B cell (primary cell): Measurements from ENCODE around the gene HEXIM2. TPM values are rescaled to one million over a fixed set of nuclear protein-coding genes. Genes with fewer than 3 reads are reported as not detected.

Experiments used
- ATAC-seq: fragments of 200-7000 bp; cut with Tn5 transposase; one replicate; pipeline ENCODE4 v1.10.0; 2021; ENCODE audit warnings: low read depth, mild to moderate bottlenecking, moderate number of reproducible peaks, moderate library complexity
- CTCF ChIA-PET: fragments of 350-600 bp; sonication (Branson Sonifier 250); formaldehyde crosslinking; loops from one replicate; lab custom pipeline; 2021; ENCODE audit warnings: antibody characterized with exemption, inconsistent platforms; lab: Charles Lee
- POLR2A ChIA-PET: fragments of 350-600 bp; sonication (Branson Sonifier 250); formaldehyde crosslinking; loops from one replicate; lab custom pipeline; 2021; ENCODE audit warnings: antibody characterized with exemption; lab: Charles Lee
- DNase-seq: peaks from one replicate; pipeline ENCODE4 v3.0.0; 2013
- H2AFZ ChIP-seq: 2 replicates; pipeline ENCODE4 v1.6.1; 2012; ENCODE audit warnings: mild to moderate bottlenecking, low read depth, low read length; ENCODE audit not compliant: insufficient read depth, poor library complexity, severe bottlenecking
- H3K27ac ChIP-seq, 2 donors: 1 replicate in 1 of 2; 2 replicates in 1 of 2; pipeline ENCODE4 v1.5.1; 2012 to 2013; ENCODE audit warnings: low read length in 2 of 2, mild to moderate bottlenecking in 2 of 2, moderate library complexity in 1 of 2
- H3K27me3 ChIP-seq, 4 experiments: fragments of 200-600 bp in 1 of 4; sonication (generic) in 1 of 4; replicated peaks in 1 of 4; 1 replicate in 2 of 4; 2 replicates in 2 of 4; pipeline versions ENCODE4 v1.6.1 to v1.7.0; 2013 to 2016; ENCODE audit warnings: low read length in 3 of 4, mild to moderate bottlenecking in 2 of 4, mixed read lengths in 1 of 4, moderate library complexity in 1 of 4; ENCODE audit not compliant: insufficient read depth in 4 of 4, control insufficient read depth in 3 of 4; ENCODE audit errors: control extremely low read depth in 1 of 4
- H3K36me3 ChIP-seq, 2 experiments: replicated peaks in 1 of 2; 1 replicate in 1 of 2; 2 replicates in 1 of 2; pipeline versions ENCODE4 v1.6.1 to v1.7.1; 2013; ENCODE audit warnings: low read length in 1 of 2; ENCODE audit not compliant: insufficient read depth in 2 of 2, control insufficient read depth in 1 of 2; ENCODE audit errors: control extremely low read depth in 1 of 2, extremely low read depth in 1 of 2
- H3K4me1 ChIP-seq, 2 donors: fragments of 200-600 bp in 1 of 2; sonication (generic) in 1 of 2; 1 replicate in 1 of 2; 2 replicates in 1 of 2; pipeline versions ENCODE4 v1.5.1 to v1.6.1; 2013 to 2017; ENCODE audit warnings: low read length in 2 of 2; ENCODE audit not compliant: control insufficient read depth in 2 of 2, insufficient read depth in 2 of 2
- H3K4me2 ChIP-seq: replicated peaks from 2 replicates; pipeline ENCODE3; 2012; ENCODE audit warnings: mild to moderate bottlenecking, low read depth, low read length; ENCODE audit not compliant: poor library complexity, severe bottlenecking
- H3K4me3 ChIP-seq, 5 experiments: fragments of 200-600 bp in 1 of 5; sonication (generic) in 1 of 5; 1 replicate in 3 of 5; 2 replicates in 2 of 5; pipeline versions ENCODE4 v1.5.1 to v1.7.0; 2011 to 2016; ENCODE audit warnings: low read length in 4 of 5, mild to moderate bottlenecking in 4 of 5, low read depth in 2 of 5, control low read depth in 1 of 5, moderate library complexity in 1 of 5; ENCODE audit not compliant: insufficient read depth in 1 of 5; ENCODE audit errors: control extremely low read depth in 1 of 5, extremely low read depth in 1 of 5
- H3K79me2 ChIP-seq: fragments of 200-600 bp; sonication (generic); one replicate; pipeline ENCODE4 v1.6.0; 2016; ENCODE audit warnings: low read length; ENCODE audit not compliant: control insufficient read depth, insufficient read depth
- H3K9ac ChIP-seq: fragments of 200-600 bp; sonication (generic); 2 replicates; pipeline ENCODE4 v1.6.1; 2017; ENCODE audit warnings: mild to moderate bottlenecking, low read length, moderate library complexity
- H3K9me3 ChIP-seq, 3 donors: one replicate each; pipeline versions ENCODE4 v1.6.1 to v1.7.1; 2013; ENCODE audit warnings: low read length in 2 of 3; ENCODE audit not compliant: control insufficient read depth in 2 of 3, insufficient read depth in 1 of 3; ENCODE audit errors: control extremely low read depth in 1 of 3
- H4K20me1 ChIP-seq: 2 replicates; pipeline ENCODE4 v1.6.0; 2012; ENCODE audit warnings: mild to moderate bottlenecking, low read length; ENCODE audit not compliant: insufficient read depth, control insufficient read depth, poor library complexity, severe bottlenecking
- H3K27ac Mint-ChIP-seq: one replicate; pipeline ENCODE4 v1.8.0; 2021; ENCODE audit warnings: mixed read lengths
- H3K27me3 Mint-ChIP-seq: one replicate; pipeline ENCODE4 v1.8.0; 2021; ENCODE audit warnings: mixed read lengths
- H3K4me1 Mint-ChIP-seq: one replicate; pipeline ENCODE4 v1.8.0; 2021; ENCODE audit warnings: mixed read lengths
- H3K4me3 Mint-ChIP-seq: one replicate; pipeline ENCODE4 v1.8.0; 2021; ENCODE audit warnings: mixed read lengths
- H3K9me3 Mint-ChIP-seq: one replicate; pipeline ENCODE4 v1.8.0; 2022; ENCODE audit warnings: mixed read lengths; ENCODE audit not compliant: insufficient read depth
- EZH2 ChIP-seq: IDR thresholded peaks from 2 replicates; pipeline ENCODE4 v1.6.1; 2012; ENCODE audit warnings: borderline replicate concordance, low read depth, mild to moderate bottlenecking, moderate library complexity, low read length; ENCODE audit not compliant: insufficient read depth, poor library complexity, severe bottlenecking
- WGBS: methylation state at CpG from one replicate; pipeline ENCODE4 v1.1.5; 2013; ENCODE audit warnings: missing lambda C conversion rate; ENCODE audit not compliant: insufficient coverage; 5-methylcytosine and 5-hydroxymethylcytosine counted together
- intact Hi-C: fragments of 100-400 bp; cut with micrococcal nuclease; formaldehyde crosslinking; loops from one replicate; pipeline ENCODE4 v1.10.0; 2022
- polyA plus RNA-seq: library from polyadenylated mRNA; depleted of rRNA; stranded (reverse); fragments of >200 nt; gene quantifications from 2 replicates; pipeline ENCODE4 v1.2.3, GENCODE V29; 2012
- total RNA-seq, 2 donors: library from RNA; stranded (reverse); fragments of 120-200 nt in 1 of 2; gene quantifications; 1 replicate in 1 of 2; 2 replicates in 1 of 2; pipeline versions ENCODE4 v1.2.3 to v1.2.4, GENCODE V29; 2013 to 2022
- TF ChIP-seq, protein P1 (sequence below): fragments of 200-600 bp; IDR thresholded peaks from one replicate; pipeline ENCODE4 v1.8.0; 2022; ENCODE audit warnings: antibody characterized with exemption, mild to moderate bottlenecking

Gene HEXIM2
- total and polyA plus RNA-seq, 2 donors (not counting 1 experiment from before 2014, with no cell fraction given) = 3.7 to 10.0 TPM

DNA sequence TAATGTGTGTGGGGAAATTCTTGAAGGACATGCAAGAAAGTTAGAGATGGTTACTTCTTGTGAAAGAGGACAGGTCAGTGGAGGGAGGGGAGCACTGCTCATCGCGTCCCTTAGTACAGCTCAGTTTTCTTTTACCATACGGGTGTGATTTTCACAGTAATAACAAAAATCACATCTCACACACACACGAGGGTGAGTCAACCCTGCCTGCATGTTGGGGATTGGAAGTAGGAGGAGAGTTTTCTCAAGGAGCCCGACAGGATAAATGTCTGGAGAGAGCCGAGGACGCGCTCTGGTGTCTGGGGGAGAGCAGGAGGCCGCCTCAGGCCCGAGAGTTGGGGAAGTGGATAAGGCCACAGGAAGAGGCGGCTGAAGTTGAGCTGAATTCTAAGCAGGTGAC lies 45.8 kb upstream of the HEXIM2 start:
- H3K4me2 ChIP-seq = no peak overlapping the region
- Mint-ChIP-seq H3K27ac (no peak overlapping the region), H3K4me1 (peaks cover 12% of the 10 kb centered on the region), H3K27me3 (peaks cover 5% of the 10 kb centered on the region), H3K9me3 (no peaks in the 10 kb centered on the region), H3K4me3 (no peak overlapping the region)
- ATAC-seq (no peak), DNase-seq (no peak)
- no peak for TF ChIP-seq EZH2
- peaks cover 10 to 11% of the 10 kb centered on the region in 2 donors for H3K4me1 ChIP-seq
- no peaks in the 10 kb centered on the region for H3K9me3 ChIP-seq
- no peaks in the 10 kb centered on the region for H4K20me1 ChIP-seq
- WGBS = 67% methylated on average over 7 of the region's 11 CpGs
- H2AFZ ChIP-seq = no peak overlapping the region
- ChIA-PET CTCF (interaction anchor here (1.2 kb wide), 1 partner anchor 17 kb away, joined by 4 read pairs; no protein-coding TSS in a partner anchor), POLR2A (no interaction called here)
- H3K27ac ChIP-seq = no peak overlapping the region
- no peaks in the 10 kb centered on the region for H3K36me3 ChIP-seq
- H3K79me2 ChIP-seq = no peaks in the 10 kb centered on the region
- H3K9ac ChIP-seq = no peak overlapping the region
- no peak overlapping the region for H3K4me3 ChIP-seq
- intact Hi-C loops = no loop called here
- H3K27me3 ChIP-seq = peaks cover 0 to 5% (median 0%) of the 10 kb centered on the region in 4 experiments

DNA sequence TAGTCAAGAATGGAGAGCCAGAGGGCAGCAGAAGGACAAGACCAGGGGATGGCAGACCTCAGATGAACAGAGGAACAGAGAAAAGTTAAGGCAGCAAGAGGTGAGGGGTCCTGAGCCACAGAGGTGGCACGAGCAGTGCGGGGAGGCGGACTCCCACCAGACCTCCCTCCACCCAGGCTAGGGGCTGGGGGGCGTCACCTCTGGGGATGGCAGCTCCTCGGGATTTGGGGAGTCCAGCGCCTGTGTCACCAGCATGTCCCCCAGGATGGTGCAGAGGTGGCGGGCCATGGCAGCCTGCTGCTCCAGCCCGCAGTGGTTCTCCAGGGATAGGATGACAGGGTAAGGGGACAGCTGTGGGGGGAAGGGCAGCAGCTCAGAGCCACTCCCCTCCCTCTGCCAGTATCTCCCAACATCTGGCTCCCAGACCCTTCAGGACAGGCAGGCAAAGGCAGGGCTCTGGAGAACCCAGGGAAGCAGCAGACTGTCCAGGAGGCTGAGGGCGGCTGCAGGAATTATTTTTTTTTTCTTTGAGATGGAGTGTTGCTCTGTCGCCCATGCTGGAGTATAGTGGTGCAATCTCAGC lies 45.1 kb upstream of the HEXIM2 start:
- DNase-seq = no peak
- H3K36me3 ChIP-seq = no peaks in the 10 kb centered on the region
- H3K9ac ChIP-seq = no peak overlapping the region
- no peak for ATAC-seq
- intact Hi-C loops = no loop called here
- no peak overlapping the region for H3K4me2 ChIP-seq
- no peak overlapping the region for H2AFZ ChIP-seq
- WGBS = 94% methylated on average over 5 of the region's 10 CpGs
- ChIA-PET CTCF (interaction anchor here (1.2 to 2.6 kb wide), 2 partner anchors 17 kb away, joined by 4 to 7 read pairs; no protein-coding TSS in a partner anchor), POLR2A (no interaction called here)
- H3K4me3 ChIP-seq = no peak overlapping the region
- H4K20me1 ChIP-seq = no peaks in the 10 kb centered on the region
- no peak overlapping the region for H3K27ac Mint-ChIP-seq
- TF ChIP-seq, protein P1, sequence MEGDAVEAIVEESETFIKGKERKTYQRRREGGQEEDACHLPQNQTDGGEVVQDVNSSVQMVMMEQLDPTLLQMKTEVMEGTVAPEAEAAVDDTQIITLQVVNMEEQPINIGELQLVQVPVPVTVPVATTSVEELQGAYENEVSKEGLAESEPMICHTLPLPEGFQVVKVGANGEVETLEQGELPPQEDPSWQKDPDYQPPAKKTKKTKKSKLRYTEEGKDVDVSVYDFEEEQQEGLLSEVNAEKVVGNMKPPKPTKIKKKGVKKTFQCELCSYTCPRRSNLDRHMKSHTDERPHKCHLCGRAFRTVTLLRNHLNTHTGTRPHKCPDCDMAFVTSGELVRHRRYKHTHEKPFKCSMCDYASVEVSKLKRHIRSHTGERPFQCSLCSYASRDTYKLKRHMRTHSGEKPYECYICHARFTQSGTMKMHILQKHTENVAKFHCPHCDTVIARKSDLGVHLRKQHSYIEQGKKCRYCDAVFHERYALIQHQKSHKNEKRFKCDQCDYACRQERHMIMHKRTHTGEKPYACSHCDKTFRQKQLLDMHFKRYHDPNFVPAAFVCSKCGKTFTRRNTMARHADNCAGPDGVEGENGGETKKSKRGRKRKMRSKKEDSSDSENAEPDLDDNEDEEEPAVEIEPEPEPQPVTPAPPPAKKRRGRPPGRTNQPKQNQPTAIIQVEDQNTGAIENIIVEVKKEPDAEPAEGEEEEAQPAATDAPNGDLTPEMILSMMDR = no peak
- no peak for TF ChIP-seq EZH2
- H3K4me1 Mint-ChIP-seq = peaks cover 6% of the 10 kb centered on the region
- no peaks in the 10 kb centered on the region for H3K9me3 Mint-ChIP-seq
- H3K4me1 ChIP-seq = peaks cover 8 to 11% of the 10 kb centered on the region in 2 donors
- H3K79me2 ChIP-seq = no peaks in the 10 kb centered on the region
- H3K27ac ChIP-seq = no peak overlapping the region
- H3K27me3 Mint-ChIP-seq = peaks cover 5% of the 10 kb centered on the region
- H3K4me3 Mint-ChIP-seq = no peak overlapping the region
- peaks cover 0 to 7% (median 0%) of the 10 kb centered on the region in 4 experiments for H3K27me3 ChIP-seq
- H3K9me3 ChIP-seq = no peaks in the 10 kb centered on the region
